OCI-LY7 (cell line): ENCODE measurements around the gene TWNK.

Experiments used
- EZH2phosphoT487 ChIP-seq: fragments of 200-600 bp; sonication (generic); IDR thresholded peaks from 2 replicates; pipeline ENCODE4 v1.6.1; 2018; ENCODE audit warnings: low read depth, borderline replicate concordance, mild to moderate bottlenecking, mixed run types, antibody characterized with exemption, low read length, moderate library complexity, mixed read lengths
- TF ChIP-seq, protein P1 (sequence below): fragments of 200-600 bp; sonication (generic); conservative IDR thresholded peaks from 2 replicates; pipeline ENCODE4 v1.5.1; 2014; ENCODE audit warnings: mild to moderate bottlenecking, antibody characterized with exemption, low read length, moderate library complexity, mixed read lengths

GRCh38 chr10:101003639-101004206 lies 16.4 kb downstream of the TWNK start:
- TF ChIP-seq, protein P1, sequence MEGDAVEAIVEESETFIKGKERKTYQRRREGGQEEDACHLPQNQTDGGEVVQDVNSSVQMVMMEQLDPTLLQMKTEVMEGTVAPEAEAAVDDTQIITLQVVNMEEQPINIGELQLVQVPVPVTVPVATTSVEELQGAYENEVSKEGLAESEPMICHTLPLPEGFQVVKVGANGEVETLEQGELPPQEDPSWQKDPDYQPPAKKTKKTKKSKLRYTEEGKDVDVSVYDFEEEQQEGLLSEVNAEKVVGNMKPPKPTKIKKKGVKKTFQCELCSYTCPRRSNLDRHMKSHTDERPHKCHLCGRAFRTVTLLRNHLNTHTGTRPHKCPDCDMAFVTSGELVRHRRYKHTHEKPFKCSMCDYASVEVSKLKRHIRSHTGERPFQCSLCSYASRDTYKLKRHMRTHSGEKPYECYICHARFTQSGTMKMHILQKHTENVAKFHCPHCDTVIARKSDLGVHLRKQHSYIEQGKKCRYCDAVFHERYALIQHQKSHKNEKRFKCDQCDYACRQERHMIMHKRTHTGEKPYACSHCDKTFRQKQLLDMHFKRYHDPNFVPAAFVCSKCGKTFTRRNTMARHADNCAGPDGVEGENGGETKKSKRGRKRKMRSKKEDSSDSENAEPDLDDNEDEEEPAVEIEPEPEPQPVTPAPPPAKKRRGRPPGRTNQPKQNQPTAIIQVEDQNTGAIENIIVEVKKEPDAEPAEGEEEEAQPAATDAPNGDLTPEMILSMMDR = no peak
- no peak for TF ChIP-seq EZH2phosphoT487
